Cardiac muscle cell (in vitro differentiated cells and primary cell): ENCODE data around the gene ATF2. TPM values are rescaled to one million over a fixed set of nuclear protein-coding genes. Genes with fewer than 3 reads are reported as not detected.

ENCODE experiments used
- DNase-seq, 2 donors: peaks; one replicate each; pipeline versions ENCODE4 v3.0.0 to v3.0.0-alpha.2; 2010 to 2017; ENCODE audit warnings: low read depth in 1 of 2, low spot score in 1 of 2
- H3K27ac ChIP-seq: fragments of 200-600 bp; sonication (generic); 2 replicates; pipeline ENCODE4 v1.5.1; 2016
- H3K27me3 ChIP-seq: fragments of 200-600 bp; sonication (generic); 2 replicates; pipeline ENCODE4 v1.6.0; 2016; ENCODE audit warnings: control low read depth
- H3K36me3 ChIP-seq: fragments of 200-600 bp; sonication (generic); 2 replicates; pipeline ENCODE4 v1.5.1; 2016; ENCODE audit warnings: control low read depth
- H3K4me1 ChIP-seq: fragments of 200-600 bp; sonication (generic); 2 replicates; pipeline ENCODE4 v1.8.1; 2017; ENCODE audit warnings: low read depth, mild to moderate bottlenecking, mixed run types
- H3K4me3 ChIP-seq: fragments of 200-600 bp; sonication (generic); 2 replicates; pipeline ENCODE4 v1.5.1; 2016; ENCODE audit warnings: mild to moderate bottlenecking
- H3K9me3 ChIP-seq: fragments of 200-600 bp; sonication (generic); 2 replicates; pipeline ENCODE4 v1.5.1; 2017; ENCODE audit warnings: low read depth, mild to moderate bottlenecking, control low read depth
- polyA plus RNA-seq: library from polyadenylated mRNA; unstranded; fragments of >200 nt; fragmentation: Nextera tagmentation; extraction: Ambion mirVana; gene quantifications from 2 replicates; pipeline ENCODE4 v1.2.1, GENCODE V29; 2016
- total RNA-seq: library from RNA; depleted of rRNA; stranded (reverse); fragments of >200 nt; gene quantifications from 2 replicates; pipeline ENCODE4 v1.2.3, GENCODE V29; 2016
- TF ChIP-seq, protein P1 (sequence below): IDR thresholded peaks from 2 replicates; pipeline ENCODE4 v1.5.1; 2012; ENCODE audit warnings: low read depth, mild to moderate bottlenecking, low read length

ATF2 gene
- total and polyA plus RNA-seq, 2 experiments from 2014 or later, result 25.7 to 40.9 TPM

DNA sequence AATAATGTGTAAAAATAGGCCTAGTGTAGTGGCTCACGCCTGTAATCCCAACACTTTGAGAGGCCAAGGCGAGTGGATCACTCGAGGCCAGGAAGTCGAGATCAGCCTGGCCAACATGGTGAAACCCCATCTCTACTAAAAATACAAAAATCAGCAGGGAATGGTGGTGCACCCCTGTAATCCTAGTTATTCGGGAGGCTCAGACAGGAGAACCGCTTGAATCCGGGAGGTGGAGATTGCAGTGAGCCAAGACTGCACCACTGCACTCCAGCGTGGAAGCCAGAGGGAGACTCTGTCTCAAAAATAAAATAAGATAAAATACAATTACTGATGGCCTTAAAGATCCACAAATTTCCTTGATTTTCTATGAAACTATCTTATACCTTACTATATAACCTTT is 3.8 kb downstream of the ATF2 start:
- H3K4me3 ChIP-seq, result no peak overlapping the region
- no peaks in the 10 kb centered on the region for H3K9me3 ChIP-seq
- no peaks in the 10 kb centered on the region for H3K36me3 ChIP-seq
- H3K27me3 ChIP-seq, result no peaks in the 10 kb centered on the region
- peaks cover 5% of the 10 kb centered on the region for H3K4me1 ChIP-seq
- TF ChIP-seq, protein P1, sequence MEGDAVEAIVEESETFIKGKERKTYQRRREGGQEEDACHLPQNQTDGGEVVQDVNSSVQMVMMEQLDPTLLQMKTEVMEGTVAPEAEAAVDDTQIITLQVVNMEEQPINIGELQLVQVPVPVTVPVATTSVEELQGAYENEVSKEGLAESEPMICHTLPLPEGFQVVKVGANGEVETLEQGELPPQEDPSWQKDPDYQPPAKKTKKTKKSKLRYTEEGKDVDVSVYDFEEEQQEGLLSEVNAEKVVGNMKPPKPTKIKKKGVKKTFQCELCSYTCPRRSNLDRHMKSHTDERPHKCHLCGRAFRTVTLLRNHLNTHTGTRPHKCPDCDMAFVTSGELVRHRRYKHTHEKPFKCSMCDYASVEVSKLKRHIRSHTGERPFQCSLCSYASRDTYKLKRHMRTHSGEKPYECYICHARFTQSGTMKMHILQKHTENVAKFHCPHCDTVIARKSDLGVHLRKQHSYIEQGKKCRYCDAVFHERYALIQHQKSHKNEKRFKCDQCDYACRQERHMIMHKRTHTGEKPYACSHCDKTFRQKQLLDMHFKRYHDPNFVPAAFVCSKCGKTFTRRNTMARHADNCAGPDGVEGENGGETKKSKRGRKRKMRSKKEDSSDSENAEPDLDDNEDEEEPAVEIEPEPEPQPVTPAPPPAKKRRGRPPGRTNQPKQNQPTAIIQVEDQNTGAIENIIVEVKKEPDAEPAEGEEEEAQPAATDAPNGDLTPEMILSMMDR, result no peak
- no peak for DNase-seq
- no peak overlapping the region for H3K27ac ChIP-seq

DNA sequence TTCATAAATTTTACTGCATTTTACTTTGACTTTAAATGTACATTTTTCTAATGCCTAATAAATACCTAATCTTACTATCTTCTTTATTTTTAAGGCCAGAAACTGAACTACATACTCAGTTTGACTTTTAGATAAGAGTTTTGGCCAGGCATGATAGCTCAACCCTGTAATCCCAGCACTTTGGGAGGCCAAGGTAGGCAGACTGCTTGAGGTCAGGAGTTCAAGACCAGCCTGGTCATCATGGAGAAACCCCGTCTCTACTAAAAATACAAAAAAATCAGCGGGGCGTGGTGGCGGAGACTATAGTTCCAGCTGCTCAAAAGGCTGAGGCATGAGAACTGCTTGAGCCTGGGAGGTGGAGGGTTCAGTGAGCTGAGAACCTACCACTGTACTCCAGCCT is 9.1 kb downstream of the ATF2 start:
- TF ChIP-seq, protein P1, result no peak
- no peaks in the 10 kb centered on the region for H3K36me3 ChIP-seq
- no peaks in the 10 kb centered on the region for H3K27me3 ChIP-seq
- no peaks in the 10 kb centered on the region for H3K4me1 ChIP-seq
- H3K9me3 ChIP-seq, result no peaks in the 10 kb centered on the region
- no peak overlapping the region for H3K4me3 ChIP-seq
- no peak for DNase-seq
- H3K27ac ChIP-seq, result peak overlapping the region; percentile 14

DNA sequence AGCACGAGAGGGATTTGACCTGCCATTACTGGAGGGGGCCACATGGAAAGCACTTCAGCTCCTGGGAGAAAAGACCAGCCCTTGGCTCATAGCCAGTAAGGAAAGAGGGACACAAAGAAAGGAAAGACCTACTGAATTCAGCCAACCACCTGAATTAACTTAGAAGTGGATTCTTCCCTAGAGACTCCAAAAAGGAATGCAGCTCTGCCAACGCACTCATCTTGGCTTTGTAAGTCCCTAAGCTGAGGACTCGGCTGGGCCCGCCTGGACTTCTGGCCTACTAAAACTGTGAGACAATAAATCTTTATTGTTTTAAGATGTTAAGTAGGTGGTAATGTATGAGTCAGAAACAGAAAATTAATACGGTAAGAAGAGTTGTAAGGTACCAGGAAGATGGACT is 11.5 kb downstream of the ATF2 start:
- Histone ChIP-seq H3K36me3 (no peaks in the 10 kb centered on the region), H3K4me1 (peaks cover 5% of the 10 kb centered on the region), H3K4me3 (no peak overlapping the region), H3K27me3 (no peaks in the 10 kb centered on the region), H3K27ac (no peak overlapping the region), H3K9me3 (no peaks in the 10 kb centered on the region)
- no peak for DNase-seq
- TF ChIP-seq, protein P1, result no peak

- TF ChIP-seq, protein P1, result no peak
- peaks cover 14% of the 10 kb centered on the region for H3K4me1 ChIP-seq
- no peak overlapping the region for H3K27ac ChIP-seq
- no peaks in the 10 kb centered on the region for H3K9me3 ChIP-seq
- H3K27me3 ChIP-seq, result no peaks in the 10 kb centered on the region
- no peak overlapping the region for H3K4me3 ChIP-seq
- H3K36me3 ChIP-seq, result peaks cover 5% of the 10 kb centered on the region
- peak in 1 of 2 donors; percentile 76 for DNase-seq
Observed at GRCh38 chr2:175154661-175155082, 13.3 kb downstream of the ATF2 start.

DNA sequence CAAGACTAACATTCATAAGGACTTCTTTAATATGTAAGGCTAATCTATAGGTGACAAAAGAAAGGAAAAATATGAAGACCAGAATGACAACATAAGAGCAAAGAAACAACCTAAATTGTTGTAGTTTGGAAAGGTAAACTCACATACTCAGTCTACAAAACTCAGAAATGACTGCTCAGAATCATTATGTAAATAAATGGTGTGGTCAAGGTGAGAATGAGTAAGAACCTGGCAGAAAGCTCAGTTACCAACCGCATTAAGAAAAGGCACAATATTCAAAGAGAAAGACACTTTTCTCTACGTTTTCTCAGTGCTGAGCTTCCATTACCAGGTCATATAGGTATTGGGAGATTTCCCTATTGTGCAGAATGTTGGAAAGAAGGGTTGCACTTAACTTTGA is 15.8 kb downstream of the ATF2 start:
- no peak overlapping the region for H3K27ac ChIP-seq
- H3K27me3 ChIP-seq, result no peaks in the 10 kb centered on the region
- TF ChIP-seq, protein P1, result no peak
- no peak overlapping the region for H3K4me3 ChIP-seq
- H3K4me1 ChIP-seq, result peaks cover 27% of the 10 kb centered on the region
- H3K36me3 ChIP-seq, result peaks cover 5% of the 10 kb centered on the region
- no peak for DNase-seq
- no peaks in the 10 kb centered on the region for H3K9me3 ChIP-seq

DNA sequence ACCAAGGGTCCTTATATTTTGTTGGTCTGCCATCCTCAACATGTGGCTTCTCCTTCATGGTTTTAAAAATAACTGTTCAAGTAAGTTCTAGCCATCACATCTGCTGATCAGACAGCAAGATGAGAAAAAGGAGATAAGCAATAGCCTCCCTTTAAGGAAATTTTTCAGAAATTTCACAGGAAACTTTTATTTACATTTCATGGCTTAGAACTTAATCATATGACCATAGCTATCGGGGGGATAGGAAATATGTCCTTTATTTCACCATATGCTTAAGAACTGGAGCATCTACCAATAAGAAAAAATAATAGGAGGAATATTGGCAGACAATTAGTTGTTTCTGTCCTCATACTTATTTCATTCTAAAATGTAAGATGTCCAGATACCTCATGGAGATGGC is 16.2 kb downstream of the ATF2 start:
- peaks cover 5% of the 10 kb centered on the region for H3K36me3 ChIP-seq
- TF ChIP-seq, protein P1, result no peak
- peaks cover 32% of the 10 kb centered on the region for H3K4me1 ChIP-seq
- H3K9me3 ChIP-seq, result no peaks in the 10 kb centered on the region
- H3K27me3 ChIP-seq, result no peaks in the 10 kb centered on the region
- DNase-seq, result no peak
- no peak overlapping the region for H3K4me3 ChIP-seq
- H3K27ac ChIP-seq, result no peak overlapping the region
